Thymus (tissue), 11 donors: ENCODE measurements around the gene GLIPR2. TPM values are rescaled to one million over a fixed set of nuclear protein-coding genes. Genes with fewer than 3 reads are reported as not detected.

Experiments used
- DNase-seq, 9 donors: peaks; one replicate each; pipeline ENCODE4 v3.0.0-alpha.2; 2013; ENCODE audit warnings: low spot score in 9 of 9, low read depth in 6 of 9, missing footprints in 1 of 9
- H3K27ac ChIP-seq, 2 donors: one replicate each; pipeline ENCODE4 v1.5.1; 2013; ENCODE audit warnings: control low read depth in 1 of 2, low read depth in 1 of 2, low read length in 1 of 2, mild to moderate bottlenecking in 1 of 2, moderate library complexity in 1 of 2
- H3K27me3 ChIP-seq, 2 donors: one replicate each; pipeline ENCODE4 v1.5.1; 2013; ENCODE audit warnings: low read length in 1 of 2; ENCODE audit not compliant: control insufficient read depth in 2 of 2, insufficient read depth in 1 of 2
- H3K36me3 ChIP-seq, 2 donors: one replicate each; pipeline ENCODE4 v1.5.1; 2013; ENCODE audit warnings: low read length in 1 of 2, mild to moderate bottlenecking in 1 of 2, moderate library complexity in 1 of 2; ENCODE audit not compliant: control insufficient read depth in 2 of 2, insufficient read depth in 2 of 2
- H3K4me1 ChIP-seq, 2 donors: one replicate each; pipeline ENCODE4 v1.5.1; 2013; ENCODE audit warnings: low read length in 2 of 2; ENCODE audit not compliant: control insufficient read depth in 2 of 2, insufficient read depth in 2 of 2
- H3K4me3 ChIP-seq, 2 donors: one replicate each; pipeline ENCODE4 v1.5.1; 2013; ENCODE audit warnings: low read length in 2 of 2, control low read depth in 1 of 2, mild to moderate bottlenecking in 1 of 2
- H3K9me3 ChIP-seq, 2 donors: one replicate each; pipeline ENCODE4 v1.5.1; 2013; ENCODE audit warnings: low read length in 1 of 2, mild to moderate bottlenecking in 1 of 2; ENCODE audit not compliant: control insufficient read depth in 2 of 2, insufficient read depth in 1 of 2
- WGBS: extraction: QIAGEN DNeasy Blood & Tissue Kit; methylation state at CpG from one replicate; pipeline ENCODE4 v1.1.7; 2013; 5-methylcytosine and 5-hydroxymethylcytosine counted together
- polyA plus RNA-seq: library from polyadenylated mRNA; stranded (reverse); fragments of 200-250 nt; gene quantifications from one replicate; pipeline ENCODE4 v1.2.3, GENCODE V29; 2013
- total RNA-seq: library from RNA; stranded (reverse); fragments of 120-200 nt; gene quantifications from one replicate; pipeline ENCODE4 v1.2.4, GENCODE V29; 2013
- donor health status: healthy.

GLIPR2 gene
- total and polyA plus RNA-seq, 2 donors, result 19.8 to 27.0 TPM

- Histone ChIP-seq H3K27ac (no peak overlapping the region), H3K9me3 (peaks cover 4 to 13% of the 10 kb centered on the region in 2 donors), H3K4me1 (peaks cover 38 to 62% of the 10 kb centered on the region in 2 donors), H3K4me3 (no peak overlapping the region), H3K27me3 (no peaks in the 10 kb centered on the region), H3K36me3 (no peaks in the 10 kb centered on the region)
- DNase-seq, result no peak
- WGBS, result 98% methylated on average over 10 of the region's 10 CpGs
Measured at GRCh38 chr9:36146651-36147050, 10.1 kb downstream of the GLIPR2 start.

GRCh38 chr9:36147441-36148175 lies 11.1 kb downstream of the GLIPR2 start:
- Histone ChIP-seq H3K27ac (no peak overlapping the region), H3K9me3 (peaks cover 4 to 13% of the 10 kb centered on the region in 2 donors), H3K36me3 (no peaks in the 10 kb centered on the region), H3K27me3 (no peaks in the 10 kb centered on the region), H3K4me3 (no peak overlapping the region), H3K4me1 (peaks cover 36 to 62% of the 10 kb centered on the region in 2 donors)
- no peak for DNase-seq
- 96% methylated on average over 14 of the region's 14 CpGs for WGBS

- peak in 1 of 9 donors; percentile 33 for DNase-seq
- H3K36me3 ChIP-seq, result no peaks in the 10 kb centered on the region
- H3K9me3 ChIP-seq, result peaks cover 4 to 13% of the 10 kb centered on the region in 2 donors
- H3K4me1 ChIP-seq, result peaks cover 36 to 61% of the 10 kb centered on the region in 2 donors
- WGBS, result 61% methylated on average over 14 of the region's 14 CpGs
- H3K27ac ChIP-seq, result peak overlapping the region in 1 of 2 donors; percentile 36
- H3K27me3 ChIP-seq, result no peaks in the 10 kb centered on the region
- no peak overlapping the region for H3K4me3 ChIP-seq
Measured at GRCh38 chr9:36148311-36149051, 11.9 kb downstream of the GLIPR2 start.

GRCh38 chr9:36149197-36149596 lies 12.7 kb downstream of the GLIPR2 start:
- DNase-seq, result no peak
- H3K36me3 ChIP-seq, result no peaks in the 10 kb centered on the region
- peaks cover 4 to 13% of the 10 kb centered on the region in 2 donors for H3K9me3 ChIP-seq
- no peak overlapping the region for H3K4me3 ChIP-seq
- no peak overlapping the region for H3K27ac ChIP-seq
- H3K4me1 ChIP-seq, result peaks cover 36 to 55% of the 10 kb centered on the region in 2 donors
- no peaks in the 10 kb centered on the region for H3K27me3 ChIP-seq
- 94% methylated on average over 4 of the region's 4 CpGs for WGBS

GRCh38 chr9:36150574-36151315 lies 14.2 kb downstream of the GLIPR2 start:
- Histone ChIP-seq H3K36me3 (no peaks in the 10 kb centered on the region), H3K27ac (peak overlapping the region; percentile 91 to 93), H3K4me3 (peak overlapping the region; percentile 21 to 49), H3K9me3 (peaks cover 4 to 5% of the 10 kb centered on the region in 2 donors), H3K4me1 (peaks cover 35 to 49% of the 10 kb centered on the region in 2 donors), H3K27me3 (no peaks in the 10 kb centered on the region)
- WGBS, result 87% methylated on average over 4 of the region's 4 CpGs
- DNase-seq, result peak in 1 of 9 donors; percentile 11

- Histone ChIP-seq H3K9me3 (peaks cover 1 to 6% of the 10 kb centered on the region in 2 donors), H3K4me1 (peaks cover 35 to 49% of the 10 kb centered on the region in 2 donors), H3K27ac (peak overlapping the region; percentile 93 to 95), H3K36me3 (no peaks in the 10 kb centered on the region), H3K4me3 (peak overlapping the region; percentile 36 to 49), H3K27me3 (no peaks in the 10 kb centered on the region)
- DNase-seq, result peak; percentile 69 to 95 (median 83)
- 7% methylated on average over 14 of the region's 14 CpGs for WGBS
Measured at GRCh38 chr9:36151316-36152210, 15.0 kb downstream of the GLIPR2 start.

GRCh38 chr9:36152741-36153438 lies 16.4 kb downstream of the GLIPR2 start:
- peak in 1 of 9 donors; percentile 9 for DNase-seq
- H3K4me3 ChIP-seq, result no peak overlapping the region
- peak overlapping the region; percentile 30 to 52 for H3K27ac ChIP-seq
- H3K4me1 ChIP-seq, result peaks cover 35 to 49% of the 10 kb centered on the region in 2 donors
- WGBS, result 96% methylated on average over 10 of the region's 10 CpGs
- H3K27me3 ChIP-seq, result no peaks in the 10 kb centered on the region
- peaks cover 1 to 7% of the 10 kb centered on the region in 2 donors for H3K9me3 ChIP-seq
- H3K36me3 ChIP-seq, result no peaks in the 10 kb centered on the region

- peaks cover 32 to 42% of the 10 kb centered on the region in 2 donors for H3K4me1 ChIP-seq
Measured at GRCh38 chr9:36153746-36154145, 17.2 kb downstream of the GLIPR2 start.

More at GRCh38 chr9:36153746-36154145, 17.2 kb downstream of the GLIPR2 start:
- no peaks in the 10 kb centered on the region for H3K36me3 ChIP-seq
- WGBS, result 83% methylated on average over 9 of the region's 9 CpGs
- DNase-seq, result no peak
- H3K9me3 ChIP-seq, result peaks cover 1 to 7% of the 10 kb centered on the region in 2 donors
- H3K4me3 ChIP-seq, result no peak overlapping the region
- no peak overlapping the region for H3K27ac ChIP-seq
- no peaks in the 10 kb centered on the region for H3K27me3 ChIP-seq
